Amniotic stem cell (primary cell): Measurements from ENCODE around the gene HDGFL3.

Source experiments
- DNase-seq: peaks from one replicate; lab custom pipeline; 2025; lab: John Stamatoyannopoulos, UW

Gene HDGFL3

GRCh38 chr15:83127547-83128150, 80.0 kb downstream of the HDGFL3 start:
- no peak for DNase-seq

GRCh38 chr15:83123529-83123928, 84.1 kb downstream of the HDGFL3 start:
- no peak for DNase-seq

- no peak for DNase-seq
These were observed 87.5 kb downstream of the HDGFL3 start for GRCh38 chr15:83119968-83120581.

- no peak for DNase-seq
These were observed 88.7 kb downstream of the HDGFL3 start for GRCh38 chr15:83118968-83119367.

GRCh38 chr15:83118291-83118827, 89.3 kb downstream of the HDGFL3 start:
- DNase-seq: no peak

- no peak for DNase-seq
These were observed 91.6 kb downstream of the HDGFL3 start for GRCh38 chr15:83115831-83116565.

- no peak for DNase-seq
These were observed 92.2 kb downstream of the HDGFL3 start for GRCh38 chr15:83115410-83115809.

GRCh38 chr15:83114856-83115255, 92.8 kb downstream of the HDGFL3 start:
- DNase-seq: no peak

- no peak for DNase-seq
These were observed 93.5 kb downstream of the HDGFL3 start for GRCh38 chr15:83113881-83114674.

GRCh38 chr15:83112956-83113299, 94.7 kb downstream of the HDGFL3 start:
- no peak for DNase-seq

GRCh38 chr15:83112233-83112955, 95.2 kb downstream of the HDGFL3 start:
- peak; percentile 14 for DNase-seq

- no peak for DNase-seq
These were observed 96.5 kb downstream of the HDGFL3 start for GRCh38 chr15:83111149-83111548.

GRCh38 chr15:83110381-83110780, 97.2 kb downstream of the HDGFL3 start:
- no peak for DNase-seq

- DNase-seq: no peak
These were observed 98.1 kb downstream of the HDGFL3 start for GRCh38 chr15:83109532-83109931.

GRCh38 chr15:83108266-83109219, 99.1 kb downstream of the HDGFL3 start:
- DNase-seq: no peak

GRCh38 chr15:83107841-83108181, 99.8 kb downstream of the HDGFL3 start:
- no peak for DNase-seq

GRCh38 chr15:83106994-83107840, 100.4 kb downstream of the HDGFL3 start, which contains the start of gene TM6SF1:
Gene TM6SF1 (plus strand): TSS chr15:83107645. CDS start chr15:83107681, 36 bp downstream.
- DNase-seq: no peak

GRCh38 chr15:83105440-83105839, 102.2 kb downstream of the HDGFL3 start:
- DNase-seq: no peak

GRCh38 chr15:83104141-83104540, 103.5 kb downstream of the HDGFL3 start:
- no peak for DNase-seq

GRCh38 chr15:83102346-83102745, 105.3 kb downstream of the HDGFL3 start:
- no peak for DNase-seq
